OCI-LY7 (cell line): ENCODE data around the gene OR2T27.

Source experiments
- EZH2phosphoT487 ChIP-seq: fragments of 200-600 bp; sonication (generic); IDR thresholded peaks from 2 replicates; pipeline ENCODE4 v1.6.1; 2018; ENCODE audit warnings: low read depth, borderline replicate concordance, mild to moderate bottlenecking, mixed run types, antibody characterized with exemption, low read length, moderate library complexity, mixed read lengths
- TF ChIP-seq, protein P1 (sequence below): fragments of 200-600 bp; sonication (generic); conservative IDR thresholded peaks from 2 replicates; pipeline ENCODE4 v1.5.1; 2014; ENCODE audit warnings: mild to moderate bottlenecking, antibody characterized with exemption, low read length, moderate library complexity, mixed read lengths

DNA sequence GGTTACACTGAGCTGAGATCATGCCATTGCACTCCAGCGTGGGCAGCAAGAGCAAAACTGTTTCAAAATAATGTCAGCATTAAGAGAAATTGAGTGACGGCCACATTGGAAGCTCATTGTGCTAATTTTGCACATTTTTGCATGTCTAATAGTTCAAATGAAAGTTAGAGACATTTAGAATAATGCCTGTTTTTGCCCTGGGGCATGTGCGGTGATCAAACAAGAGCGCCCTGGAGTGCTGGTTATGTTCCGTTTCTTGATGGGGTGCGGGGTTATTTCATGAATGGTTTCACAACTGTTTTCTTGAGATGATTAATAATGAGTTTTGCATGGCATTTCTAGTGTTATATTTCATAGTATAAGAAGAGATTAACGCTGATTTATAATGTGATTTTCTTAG, 33.6 kb downstream of the OR2T27 start:
- TF ChIP-seq, protein P1, sequence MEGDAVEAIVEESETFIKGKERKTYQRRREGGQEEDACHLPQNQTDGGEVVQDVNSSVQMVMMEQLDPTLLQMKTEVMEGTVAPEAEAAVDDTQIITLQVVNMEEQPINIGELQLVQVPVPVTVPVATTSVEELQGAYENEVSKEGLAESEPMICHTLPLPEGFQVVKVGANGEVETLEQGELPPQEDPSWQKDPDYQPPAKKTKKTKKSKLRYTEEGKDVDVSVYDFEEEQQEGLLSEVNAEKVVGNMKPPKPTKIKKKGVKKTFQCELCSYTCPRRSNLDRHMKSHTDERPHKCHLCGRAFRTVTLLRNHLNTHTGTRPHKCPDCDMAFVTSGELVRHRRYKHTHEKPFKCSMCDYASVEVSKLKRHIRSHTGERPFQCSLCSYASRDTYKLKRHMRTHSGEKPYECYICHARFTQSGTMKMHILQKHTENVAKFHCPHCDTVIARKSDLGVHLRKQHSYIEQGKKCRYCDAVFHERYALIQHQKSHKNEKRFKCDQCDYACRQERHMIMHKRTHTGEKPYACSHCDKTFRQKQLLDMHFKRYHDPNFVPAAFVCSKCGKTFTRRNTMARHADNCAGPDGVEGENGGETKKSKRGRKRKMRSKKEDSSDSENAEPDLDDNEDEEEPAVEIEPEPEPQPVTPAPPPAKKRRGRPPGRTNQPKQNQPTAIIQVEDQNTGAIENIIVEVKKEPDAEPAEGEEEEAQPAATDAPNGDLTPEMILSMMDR: no peak
- TF ChIP-seq EZH2phosphoT487: no peak
